SIG-M5 treated with dmso at 0.1 percent for 504 hours (cell line): ENCODE measurements around the gene HSF4.

Source experiments
- DNase-seq: peaks from one replicate; lab custom pipeline; 2025; ENCODE audit not compliant: unreplicated experiment; lab: John Stamatoyannopoulos, UW

Gene HSF4

GRCh38 chr16:67183627-67184452, 19.3 kb downstream of the HSF4 start, which contains the start of gene MATCAP1:
Gene MATCAP1, minus strand, starts transcription at chr16:67183963. Its CDS starts 3,353 bp downstream, at chr16:67180610.
- DNase-seq: peak; percentile 99

GRCh38 chr16:67184453-67184994, 20.0 kb downstream of the HSF4 start:
- DNase-seq: no peak

- peak; percentile 71 for DNase-seq
Measured at GRCh38 chr16:67184995-67185650, 20.6 kb downstream of the HSF4 start.

GRCh38 chr16:67185651-67186134, 21.1 kb downstream of the HSF4 start:
- DNase-seq: no peak

GRCh38 chr16:67186550-67186950, 22.0 kb downstream of the HSF4 start:
- no peak for DNase-seq

- no peak for DNase-seq
Measured at GRCh38 chr16:67187175-67187890, 22.8 kb downstream of the HSF4 start.

- no peak for DNase-seq
Measured at GRCh38 chr16:67188323-67188722, 23.8 kb downstream of the HSF4 start.

- DNase-seq: no peak
Measured at GRCh38 chr16:67188798-67189197, 24.3 kb downstream of the HSF4 start.

- no peak for DNase-seq
Measured at GRCh38 chr16:67190041-67190440, 25.5 kb downstream of the HSF4 start, which contains the start of gene EXOC3L1. Gene EXOC3L1, minus strand, starts transcription at chr16:67190136. Its CDS starts 460 bp downstream, at chr16:67189676.

GRCh38 chr16:67190448-67191399, 26.2 kb downstream of the HSF4 start:
- no peak for DNase-seq

GRCh38 chr16:67191411-67191994, 27.0 kb downstream of the HSF4 start:
- DNase-seq: no peak

GRCh38 chr16:67191995-67192681, 27.6 kb downstream of the HSF4 start, which contains the start of gene E2F4:
Gene E2F4, plus strand, starts transcription at chr16:67192155. Its CDS starts 73 bp downstream, at chr16:67192228.
- peak; percentile 92 for DNase-seq

GRCh38 chr16:67192781-67193361, 28.3 kb downstream of the HSF4 start:
- no peak for DNase-seq

- DNase-seq: no peak
Measured at GRCh38 chr16:67193536-67193935, 29.0 kb downstream of the HSF4 start.

GRCh38 chr16:67194260-67194659, 29.7 kb downstream of the HSF4 start:
- DNase-seq: no peak

- no peak for DNase-seq
Measured at GRCh38 chr16:67195676-67196075, 31.1 kb downstream of the HSF4 start.

- no peak for DNase-seq
Measured at GRCh38 chr16:67196881-67197280, 32.3 kb downstream of the HSF4 start.

GRCh38 chr16:67197704-67198103, 33.2 kb downstream of the HSF4 start:
- no peak for DNase-seq
